Activated naive CD4-positive, alpha-beta T cell treated with anti-CD3 and anti-CD28 coated beads, Interleukin-2, amount 10 ng/mL, durations not matched to agents 5 hours and 36 hours (primary cell): ENCODE results near the gene SIGLEC14. TPM values are rescaled to one million over a fixed set of nuclear protein-coding genes. Genes with fewer than 3 reads are reported as not detected.

Source experiments
- microRNA-seq: library from miRNA; unstranded; fragments of <30 nt; microRNA quantifications from one replicate; pipeline ENCODE4 v1.2.0, GENCODE V29; 2022; ENCODE audit warnings: borderline microRNAs expressed, borderline replicate concordance
- total RNA-seq, 2 experiments: library from RNA; stranded (reverse); gene quantifications; one replicate each; pipeline ENCODE4 v1.2.3, GENCODE V29; 2021

The SIGLEC14 gene
- not detected for total RNA-seq

GRCh38 chr19:51646730-51647129 lies at the start of gene SIGLEC14:
TSS of gene SIGLEC14 (minus strand) at chr19:51646825. CDS start at chr19:51646759, 66 bp downstream.

GRCh38 chr19:51693260-51693659 lies 46.6 kb upstream of the SIGLEC14 start, which contains the start of gene SPACA6:
TSS of gene SPACA6 (plus strand) at chr19:51693330. CDS start at chr19:51693527, 197 bp downstream.

GRCh38 chr19:51630315-51630714 lies 16.3 kb downstream of the SIGLEC14 start, which contains the start of gene SIGLEC5:
TSS of gene SIGLEC5 (minus strand) at chr19:51630401. CDS start at chr19:51630335, 66 bp downstream.

Small RNA genes lying within 50 kb of the gene (microRNA-seq; reads per million reads assigned to microRNA genes)
- gene MIR125A, result 94.7 reads per million, percentile 71 among the genes with 10 or more reads in this experiment
- 43.8 reads per million, percentile 64 among the genes with 10 or more reads in this experiment for gene MIR99B
- 275 reads per million, percentile 81 among the genes with 10 or more reads in this experiment for gene MIRLET7E

Other genes with a start within 250 kb of the SIGLEC14 start
- not detected for gene SIGLEC10, start 229.2 kb downstream of the SIGLEC14 start, total RNA-seq
- not detected for gene SIGLEC8, start 188.4 kb downstream of the SIGLEC14 start, total RNA-seq
- gene CEACAM18, start 168.3 kb downstream of the SIGLEC14 start, total RNA-seq, result not detected
- not detected for gene SIGLEC12, start 145.0 kb downstream of the SIGLEC14 start, total RNA-seq
- gene SIGLEC6, start 115.2 kb downstream of the SIGLEC14 start, total RNA-seq, result 1 to 10 TPM in 1 of 2 experiments, under 1 TPM in 1; 0.79 to 1.0 TPM
- gene ZNF175, start 75.5 kb downstream of the SIGLEC14 start, total RNA-seq, result 10 to 100 TPM in 1 of 2 experiments, 1 to 10 TPM in 1; 7.6 to 10.1 TPM
- gene SIGLEC5, start 16.4 kb downstream of the SIGLEC14 start, total RNA-seq, result not detected
- gene SPACA6, start 46.5 kb upstream of the SIGLEC14 start, total RNA-seq, result 1 to 10 TPM; 3.1 to 4.1 TPM
- not detected for gene HAS1, start 77.2 kb upstream of the SIGLEC14 start, total RNA-seq
- not detected for gene FPR1, start 105.1 kb upstream of the SIGLEC14 start, total RNA-seq
- gene FPR2, start 114.4 kb upstream of the SIGLEC14 start, total RNA-seq, result not detected
- gene FPR3, start 148.3 kb upstream of the SIGLEC14 start, total RNA-seq, result not detected
- 1 to 10 TPM; 9.0 TPM for gene ZNF577, start 241.1 kb upstream of the SIGLEC14 start, total RNA-seq